H4 (cell line): ENCODE measurements around the gene FRMD5. TPM values are rescaled to one million over a fixed set of nuclear protein-coding genes. Genes with fewer than 3 reads are reported as not detected.
"Not testable (repeated sequence)": the region's sequence is repeated elsewhere in the genome, so short reads cannot be mapped to it uniquely, and the experiment has no call there.

Source experiments
- DNase-seq: peaks from one replicate; pipeline ENCODE4 v3.0.0-alpha.2; 2015; ENCODE audit warnings: low spot score
- total RNA-seq: library from RNA; depleted of rRNA; stranded (reverse); fragments of >200 nt; shearing (Covaris generic); gene quantifications from 2 replicates; pipeline ENCODE4 v1.2.3, GENCODE V29; 2014

FRMD5 gene
- total RNA-seq, 1 experiment from 2014 or later: 1.1 TPM

GRCh38 chr15:44033894-44034293 is 161.2 kb downstream of the FRMD5 start:
- DNase-seq: no peak

GRCh38 chr15:44032820-44033219 is 162.3 kb downstream of the FRMD5 start:
- DNase-seq: not testable (repeated sequence)

GRCh38 chr15:44029940-44030568 is 165.0 kb downstream of the FRMD5 start:
- DNase-seq: no peak

- DNase-seq: no peak
These were observed 166.1 kb downstream of the FRMD5 start for GRCh38 chr15:44029003-44029402.

GRCh38 chr15:44028349-44028748 is 166.7 kb downstream of the FRMD5 start:
- DNase-seq: no peak

GRCh38 chr15:44024155-44024554 is 170.9 kb downstream of the FRMD5 start:
- no peak for DNase-seq

- DNase-seq: no peak
These were observed 171.9 kb downstream of the FRMD5 start for GRCh38 chr15:44023176-44023575.

GRCh38 chr15:44018151-44018550 is 176.9 kb downstream of the FRMD5 start:
- no peak for DNase-seq

GRCh38 chr15:44015545-44016305 is 179.3 kb downstream of the FRMD5 start:
- DNase-seq: no peak

GRCh38 chr15:44011238-44011854 is 183.7 kb downstream of the FRMD5 start:
- no peak for DNase-seq

- DNase-seq: no peak
These were observed 185.0 kb downstream of the FRMD5 start for GRCh38 chr15:44010089-44010488.

- DNase-seq: no peak
These were observed 186.0 kb downstream of the FRMD5 start for GRCh38 chr15:44009038-44009437.

- peak; percentile 67 for DNase-seq
These were observed 194.8 kb downstream of the FRMD5 start for GRCh38 chr15:44000248-44000647.

- no peak for DNase-seq
These were observed 196.5 kb downstream of the FRMD5 start for GRCh38 chr15:43998607-43999006.

- DNase-seq: no peak
These were observed 203.9 kb downstream of the FRMD5 start for GRCh38 chr15:43991206-43991605.

GRCh38 chr15:43989938-43990337 is 205.1 kb downstream of the FRMD5 start:
- DNase-seq: no peak

GRCh38 chr15:43988900-43989299 is 206.2 kb downstream of the FRMD5 start:
- DNase-seq: no peak

GRCh38 chr15:43987924-43988323 is 207.1 kb downstream of the FRMD5 start:
- DNase-seq: no peak

GRCh38 chr15:43985976-43986680 is 208.9 kb downstream of the FRMD5 start:
- no peak for DNase-seq

GRCh38 chr15:43981576-43981975 is 213.5 kb downstream of the FRMD5 start:
- no peak for DNase-seq

- no peak for DNase-seq
These were observed 217.8 kb downstream of the FRMD5 start for GRCh38 chr15:43977072-43977884.
